Mesenchymal stem cell (in vitro differentiated cells and primary cell): ENCODE measurements around the gene PPDPF. TPM values are rescaled to one million over a fixed set of nuclear protein-coding genes. Genes with fewer than 3 reads are reported as not detected.

ENCODE experiments used
- DNase-seq: peaks from one replicate; pipeline ENCODE4 v3.0.0-alpha.2; 2013
- H2AFZ ChIP-seq: one replicate; pipeline ENCODE4 v1.6.1; 2013; ENCODE audit warnings: low read depth, mild to moderate bottlenecking, control low read depth, inconsistent platforms, low read length, moderate library complexity
- H2AK5ac ChIP-seq: 2 replicates; pipeline ENCODE4 v1.6.1; 2013; ENCODE audit warnings: low read length, moderate library complexity, mild to moderate bottlenecking, inconsistent platforms; ENCODE audit not compliant: severe bottlenecking
- H2BK120ac ChIP-seq: one replicate; pipeline ENCODE4 v1.6.1; 2013; ENCODE audit warnings: low read depth, mild to moderate bottlenecking, inconsistent platforms, low read length, moderate library complexity
- H2BK12ac ChIP-seq, 2 experiments: one replicate each; pipeline ENCODE4 v1.6.1; 2013; ENCODE audit warnings: inconsistent platforms in 2 of 2, low read length in 2 of 2, mild to moderate bottlenecking in 2 of 2, moderate library complexity in 2 of 2, control low read depth in 1 of 2
- H2BK15ac ChIP-seq: one replicate; pipeline ENCODE4 v1.6.1; 2013; ENCODE audit warnings: mild to moderate bottlenecking, low read depth, inconsistent platforms; ENCODE audit not compliant: poor library complexity, severe bottlenecking
- H2BK5ac ChIP-seq: 2 replicates; pipeline ENCODE4 v1.6.1; 2013; ENCODE audit warnings: low read depth, mild to moderate bottlenecking, low read length, control low read depth, inconsistent platforms; ENCODE audit not compliant: poor library complexity, severe bottlenecking
- H3K14ac ChIP-seq, 2 experiments: one replicate each; pipeline ENCODE4 v1.6.1; 2013; ENCODE audit warnings: inconsistent platforms in 2 of 2, low read length in 2 of 2, control low read depth in 1 of 2, mild to moderate bottlenecking in 1 of 2, moderate library complexity in 1 of 2
- H3K18ac ChIP-seq, 2 experiments: one replicate each; pipeline ENCODE4 v1.6.1; 2013; ENCODE audit warnings: inconsistent platforms in 2 of 2, low read length in 2 of 2, control low read depth in 1 of 2, low read depth in 1 of 2, mild to moderate bottlenecking in 1 of 2
- H3K23ac ChIP-seq, 2 experiments: one replicate each; pipeline ENCODE4 v1.6.1; 2013; ENCODE audit warnings: inconsistent platforms in 2 of 2, low read length in 2 of 2, mild to moderate bottlenecking in 2 of 2, moderate library complexity in 2 of 2, control low read depth in 1 of 2
- H3K27ac ChIP-seq: 2 replicates; pipeline ENCODE4 v1.5.1; 2013; ENCODE audit warnings: mild to moderate bottlenecking, moderate library complexity, low read length, control low read depth, inconsistent platforms; ENCODE audit not compliant: poor library complexity, severe bottlenecking
- H3K27me3 ChIP-seq, 2 experiments: 2 replicates each; pipeline versions ENCODE4 v1.6.1 to v1.7.0; 2013; ENCODE audit warnings: low read length in 2 of 2, mild to moderate bottlenecking in 2 of 2, moderate library complexity in 2 of 2, control low read depth in 1 of 2, inconsistent platforms in 1 of 2; ENCODE audit not compliant: control insufficient read depth in 1 of 2, insufficient read depth in 1 of 2
- H3K36me3 ChIP-seq, 2 experiments: 2 replicates each; pipeline versions ENCODE4 v1.6.1 to v1.7.0; 2013; ENCODE audit warnings: low read length in 2 of 2, control low read depth in 1 of 2, inconsistent platforms in 1 of 2, low read depth in 1 of 2, mild to moderate bottlenecking in 1 of 2; ENCODE audit not compliant: insufficient read depth in 2 of 2, control insufficient read depth in 1 of 2
- H3K4ac ChIP-seq, 2 experiments: one replicate each; pipeline ENCODE4 v1.6.1; 2013; ENCODE audit warnings: inconsistent platforms in 2 of 2, low read length in 2 of 2, mild to moderate bottlenecking in 2 of 2, moderate library complexity in 2 of 2, control low read depth in 1 of 2, low read depth in 1 of 2
- H3K4me1 ChIP-seq: 2 replicates; pipeline ENCODE4 v1.6.1; 2013; ENCODE audit warnings: low read depth, low read length, control low read depth; ENCODE audit not compliant: control insufficient read depth, insufficient read depth
- H3K4me2 ChIP-seq: 2 replicates; pipeline ENCODE4 v1.6.1; 2013; ENCODE audit warnings: low read length, mild to moderate bottlenecking, inconsistent platforms; ENCODE audit not compliant: poor library complexity, severe bottlenecking
- H3K4me3 ChIP-seq, 2 experiments: 2 replicates each; pipeline versions ENCODE4 v1.5.1 to v1.7.0; 2013; ENCODE audit warnings: low read length in 2 of 2, mild to moderate bottlenecking in 2 of 2, control low read depth in 1 of 2, low read depth in 1 of 2; ENCODE audit not compliant: insufficient read depth in 1 of 2
- H3K79me1 ChIP-seq: replicated peaks from 2 replicates; pipeline ENCODE4 v1.6.1; 2013; ENCODE audit warnings: mild to moderate bottlenecking, control low read depth, low read length, inconsistent platforms; ENCODE audit not compliant: poor library complexity, severe bottlenecking
- H3K9ac ChIP-seq: 2 replicates; pipeline ENCODE4 v1.7.0; 2013; ENCODE audit warnings: mild to moderate bottlenecking, low read length, moderate library complexity
- H3K9me3 ChIP-seq: 2 replicates; pipeline ENCODE4 v1.7.0; 2013; ENCODE audit warnings: mild to moderate bottlenecking, low read length; ENCODE audit not compliant: control insufficient read depth
- H4K8ac ChIP-seq: one replicate; pipeline ENCODE4 v1.6.1; 2013; ENCODE audit warnings: inconsistent platforms, mild to moderate bottlenecking, low read length, moderate library complexity
- H4K91ac ChIP-seq: one replicate; pipeline ENCODE4 v1.6.1; 2013; ENCODE audit warnings: mild to moderate bottlenecking, low read length, inconsistent platforms
- WGBS: methylation state at CpG from one replicate; pipeline ENCODE4 v1.1.7; 2013; ENCODE audit warnings: mixed read lengths; 5-methylcytosine and 5-hydroxymethylcytosine counted together
- polyA plus RNA-seq, 2 experiments: library from polyadenylated mRNA; stranded (reverse); fragments of 200-250 nt; gene quantifications; one replicate each; pipeline ENCODE4 v1.2.3, GENCODE V29; 2013

The PPDPF gene
- 333 TPM for polyA plus RNA-seq (2013, experiment 1 of 2)
- 331 TPM for polyA plus RNA-seq (2013, experiment 2 of 2)

GRCh38 chr20:63520504-63520933, at the start of gene PPDPF:
TSS of gene PPDPF (plus strand) at chr20:63520765. CDS start at chr20:63521309, 544 bp downstream.
- Histone ChIP-seq H2BK12ac (peak within 1 kb of the TSS in 1 of 2 experiments; percentile 64), H2BK120ac (peak within 1 kb of the TSS; percentile 94), H3K4me2 (peak within 1 kb of the TSS; percentile 97), H4K91ac (peak within 1 kb of the TSS; percentile 94), H2AFZ (peak within 1 kb of the TSS; percentile 36), H2BK5ac (peak within 1 kb of the TSS; percentile 75), H2AK5ac (no peak within 1 kb of the TSS), H3K27ac (no peak within 1 kb of the TSS), H3K4ac (peak within 1 kb of the TSS; percentile 9 to 15), H3K27me3 (peaks cover 0 to 29% of the 10 kb centered on the region in 2 experiments), H3K4me3 (peak within 1 kb of the TSS; percentile 90 to 94), H3K36me3 (peaks cover 19 to 33% of the 10 kb centered on the region in 2 experiments), H3K14ac (peak within 1 kb of the TSS; percentile 69 to 86), H3K79me1 (peaks cover 23% of the 10 kb centered on the region), H3K23ac (peak within 1 kb of the TSS in 1 of 2 experiments; percentile 100), H3K9ac (peak within 1 kb of the TSS; percentile 91), H3K4me1 (peaks cover 30% of the 10 kb centered on the region), H3K18ac (peak within 1 kb of the TSS; percentile 74 to 89), H3K9me3 (no peaks in the 10 kb centered on the region), H4K8ac (peak within 1 kb of the TSS; percentile 69), H2BK15ac (peak within 1 kb of the TSS; percentile 85)
- DNase-seq = peak; percentile 72
- under 1% methylated on average over 41 of the region's 64 CpGs for WGBS

- H2BK120ac ChIP-seq = no peak overlapping the region
- no peak for DNase-seq
- H3K4ac ChIP-seq = no peak overlapping the region
- H3K4me2 ChIP-seq = no peak overlapping the region
- peaks cover 78 to 86% of the 10 kb centered on the region in 2 experiments for H3K27me3 ChIP-seq
- 16% methylated on average over 33 of the region's 46 CpGs for WGBS
- no peak overlapping the region for H3K27ac ChIP-seq
- H2BK5ac ChIP-seq = no peak overlapping the region
- H3K9ac ChIP-seq = no peak overlapping the region
- no peak overlapping the region for H3K18ac ChIP-seq
- no peaks in the 10 kb centered on the region for H3K79me1 ChIP-seq
- H3K14ac ChIP-seq = no peak overlapping the region
- no peaks in the 10 kb centered on the region for H3K36me3 ChIP-seq
- H2AK5ac ChIP-seq = no peak overlapping the region
- no peaks in the 10 kb centered on the region for H3K9me3 ChIP-seq
- H3K4me1 ChIP-seq = peaks cover 10% of the 10 kb centered on the region
- peak overlapping the region in 1 of 2 experiments; percentile 10 for H3K4me3 ChIP-seq
- no peak overlapping the region for H3K23ac ChIP-seq
- no peak overlapping the region for H2BK12ac ChIP-seq
- no peak overlapping the region for H4K8ac ChIP-seq
- no peak overlapping the region for H2AFZ ChIP-seq
- no peak overlapping the region for H4K91ac ChIP-seq
- no peak overlapping the region for H2BK15ac ChIP-seq
Observed at GRCh38 chr20:63471002-63471716, 49.4 kb upstream of the PPDPF start.

GRCh38 chr20:63471717-63471980, 48.9 kb upstream of the PPDPF start:
- H3K4ac ChIP-seq = no peak overlapping the region
- no peak overlapping the region for H3K23ac ChIP-seq
- H3K36me3 ChIP-seq = no peaks in the 10 kb centered on the region
- WGBS = 2% methylated on average over 27 of the region's 27 CpGs
- no peaks in the 10 kb centered on the region for H3K9me3 ChIP-seq
- H4K91ac ChIP-seq = no peak overlapping the region
- H3K4me2 ChIP-seq = no peak overlapping the region
- H2AFZ ChIP-seq = no peak overlapping the region
- H3K18ac ChIP-seq = no peak overlapping the region
- no peak overlapping the region for H2AK5ac ChIP-seq
- H3K27ac ChIP-seq = no peak overlapping the region
- H3K9ac ChIP-seq = no peak overlapping the region
- H4K8ac ChIP-seq = no peak overlapping the region
- H3K4me1 ChIP-seq = peaks cover 10% of the 10 kb centered on the region
- no peak overlapping the region for H2BK12ac ChIP-seq
- peaks cover 78 to 82% of the 10 kb centered on the region in 2 experiments for H3K27me3 ChIP-seq
- H2BK15ac ChIP-seq = no peak overlapping the region
- H2BK120ac ChIP-seq = no peak overlapping the region
- DNase-seq = no peak
- no peak overlapping the region for H2BK5ac ChIP-seq
- no peak overlapping the region for H3K14ac ChIP-seq
- H3K79me1 ChIP-seq = no peaks in the 10 kb centered on the region
- H3K4me3 ChIP-seq = no peak overlapping the region

- Histone ChIP-seq H2BK15ac (peak within 1 kb of the TSS; percentile 20), H3K4ac (no peak within 1 kb of the TSS), H3K36me3 (no peaks in the 10 kb centered on the region), H3K23ac (no peak within 1 kb of the TSS), H3K4me1 (peaks cover 10% of the 10 kb centered on the region), H2BK5ac (no peak within 1 kb of the TSS), H3K4me2 (peak within 1 kb of the TSS; percentile 42), H3K9me3 (no peaks in the 10 kb centered on the region), H3K14ac (no peak within 1 kb of the TSS), H2BK12ac (no peak within 1 kb of the TSS), H2AFZ (no peak within 1 kb of the TSS), H2BK120ac (no peak within 1 kb of the TSS), H4K91ac (no peak within 1 kb of the TSS), H4K8ac (no peak within 1 kb of the TSS), H3K79me1 (no peaks in the 10 kb centered on the region), H3K27ac (no peak within 1 kb of the TSS), H3K9ac (no peak within 1 kb of the TSS), H3K4me3 (no peak within 1 kb of the TSS), H3K18ac (no peak within 1 kb of the TSS), H2AK5ac (no peak within 1 kb of the TSS), H3K27me3 (peaks cover 76 to 81% of the 10 kb centered on the region in 2 experiments)
- DNase-seq = no peak
- under 1% methylated on average over 39 of the region's 111 CpGs for WGBS
Observed at GRCh38 chr20:63471981-63472831, 48.4 kb upstream of the PPDPF start, which contains the start of gene KCNQ2. TSS of gene KCNQ2 (minus strand) at chr20:63472655. CDS start at chr20:63472463, 192 bp downstream.
